NCI-H524 treated with DMSO at 0.1 percent for 48 hours (cell line): Measurements from ENCODE around the gene TIMP2.
"Not testable (repeated sequence)": the region's sequence is repeated elsewhere in the genome, so short reads cannot be mapped to it uniquely, and the experiment has no call there.

Experiments used
- DNase-seq: peaks from one replicate; lab custom pipeline; 2025; lab: John Stamatoyannopoulos, UW

TIMP2 gene

DNA sequence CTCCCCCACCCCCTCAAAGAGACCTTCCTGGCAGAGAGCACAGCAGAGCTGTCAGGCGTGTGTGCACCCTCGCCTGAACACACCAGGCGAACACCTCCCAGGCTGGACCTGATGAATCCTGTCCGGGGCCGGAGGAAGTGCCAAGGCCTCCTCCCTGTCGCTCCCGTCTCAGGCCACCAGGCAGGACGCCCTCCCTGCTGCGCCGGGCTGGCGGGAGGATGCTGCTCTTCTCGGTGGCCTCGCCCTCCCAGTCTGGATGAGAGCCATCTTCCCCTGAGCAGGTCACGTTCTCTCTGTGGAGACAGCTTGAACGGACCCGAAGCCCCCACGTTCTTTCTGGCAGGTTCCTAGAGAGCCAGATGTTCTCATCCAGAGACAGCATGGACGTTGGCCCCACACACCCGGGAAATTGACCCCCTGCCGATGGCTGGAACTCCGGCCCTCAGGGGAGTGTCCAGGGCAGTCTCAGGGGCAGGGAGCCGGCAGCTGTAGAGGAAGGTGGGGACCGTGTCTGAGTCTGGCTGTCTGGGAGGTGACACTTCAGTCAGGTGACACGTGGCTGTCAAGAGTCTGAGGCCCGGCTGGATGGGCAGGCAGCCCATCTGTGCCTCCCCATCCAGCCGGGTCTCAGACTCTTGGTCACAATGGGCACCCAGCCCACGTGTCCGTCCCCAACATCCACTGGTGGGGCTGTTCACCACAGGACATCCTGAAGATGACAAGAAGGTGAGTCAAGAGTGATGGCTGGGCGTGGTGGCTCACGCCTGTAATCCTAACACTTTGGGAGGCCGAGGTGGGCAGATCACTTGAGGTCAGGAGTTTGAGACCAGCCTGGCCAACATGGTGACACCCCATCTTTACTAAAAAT, 5.0 kb upstream of the TIMP2 start:
- no peak for DNase-seq

DNA sequence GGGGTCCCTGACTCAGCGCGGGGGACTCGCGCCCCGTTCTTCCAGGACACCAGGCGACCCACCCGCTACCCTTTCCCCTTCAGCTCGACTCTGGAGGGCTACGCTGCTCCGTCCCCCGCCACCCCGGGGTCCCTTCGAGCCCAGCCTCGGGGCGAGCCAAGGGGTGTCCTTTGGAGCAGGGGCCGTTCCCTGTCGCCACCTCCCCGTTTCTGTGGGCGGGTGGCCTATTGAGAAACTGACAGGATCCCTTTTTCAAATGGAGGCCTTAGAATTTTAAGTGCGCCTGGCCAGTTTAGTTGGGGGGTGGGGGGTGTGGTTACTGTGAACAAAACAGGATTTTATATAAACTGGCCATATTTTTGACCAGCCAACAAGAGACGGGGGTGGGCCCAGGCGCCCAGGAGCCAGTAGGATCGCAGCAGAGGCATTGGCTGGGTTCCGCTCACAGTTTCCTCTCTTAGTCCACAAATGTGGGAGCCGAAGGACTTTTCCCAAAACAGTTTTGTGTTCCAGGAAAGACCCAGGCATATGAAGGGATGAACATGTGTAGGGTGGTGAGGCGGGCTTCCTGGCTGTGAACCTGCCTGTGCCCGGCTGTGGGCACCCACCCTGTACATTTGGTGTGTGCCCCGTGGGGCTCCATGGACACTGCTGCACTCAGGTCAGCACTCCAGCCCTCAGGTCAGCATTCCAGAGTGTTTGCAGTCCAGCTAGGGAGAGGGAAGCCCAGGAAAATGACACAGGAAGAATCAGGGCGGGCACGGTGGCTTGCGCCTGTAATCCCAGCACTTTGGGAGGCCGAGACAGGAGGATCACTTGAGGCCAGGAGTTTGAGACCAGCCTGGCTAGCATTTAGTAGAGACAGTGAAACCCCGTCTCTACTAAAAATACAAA, 722 bp upstream of the TIMP2 start:
- DNase-seq: no peak

DNA sequence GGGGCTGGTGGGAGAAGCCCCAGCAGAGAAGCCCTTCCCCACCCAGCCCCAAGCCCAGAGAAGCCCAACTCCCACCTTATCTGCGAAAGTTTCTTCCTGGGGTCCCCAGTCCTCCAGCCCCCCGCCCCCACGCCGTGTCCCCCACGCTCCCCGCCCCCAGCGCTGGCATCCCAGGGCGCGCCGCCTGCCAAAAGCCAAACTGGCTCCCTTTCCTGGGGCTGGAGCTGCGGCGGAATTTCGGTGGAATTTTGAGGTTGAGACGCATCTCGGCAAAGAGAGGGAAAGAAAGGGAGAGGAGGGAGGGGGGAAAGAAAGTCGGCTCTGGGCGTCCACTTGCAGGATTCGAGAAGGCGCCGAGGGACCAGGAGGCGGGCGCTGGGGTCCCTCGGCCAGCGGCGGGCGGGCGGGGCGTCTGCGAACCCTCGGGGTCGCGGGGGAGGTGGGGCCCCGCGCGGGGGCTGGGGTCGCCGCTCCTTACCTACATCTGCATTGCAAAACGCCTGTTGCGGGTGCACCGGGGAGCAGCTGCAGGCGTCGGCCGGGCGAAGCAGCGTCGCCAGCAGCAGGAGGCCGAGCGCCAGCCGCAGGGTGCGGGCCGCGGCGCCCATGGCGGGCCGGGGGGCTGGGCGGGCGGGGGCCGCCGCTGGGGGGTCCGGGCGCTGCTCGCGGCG, 571 bp downstream of the TIMP2 start:
- no peak for DNase-seq

DNA sequence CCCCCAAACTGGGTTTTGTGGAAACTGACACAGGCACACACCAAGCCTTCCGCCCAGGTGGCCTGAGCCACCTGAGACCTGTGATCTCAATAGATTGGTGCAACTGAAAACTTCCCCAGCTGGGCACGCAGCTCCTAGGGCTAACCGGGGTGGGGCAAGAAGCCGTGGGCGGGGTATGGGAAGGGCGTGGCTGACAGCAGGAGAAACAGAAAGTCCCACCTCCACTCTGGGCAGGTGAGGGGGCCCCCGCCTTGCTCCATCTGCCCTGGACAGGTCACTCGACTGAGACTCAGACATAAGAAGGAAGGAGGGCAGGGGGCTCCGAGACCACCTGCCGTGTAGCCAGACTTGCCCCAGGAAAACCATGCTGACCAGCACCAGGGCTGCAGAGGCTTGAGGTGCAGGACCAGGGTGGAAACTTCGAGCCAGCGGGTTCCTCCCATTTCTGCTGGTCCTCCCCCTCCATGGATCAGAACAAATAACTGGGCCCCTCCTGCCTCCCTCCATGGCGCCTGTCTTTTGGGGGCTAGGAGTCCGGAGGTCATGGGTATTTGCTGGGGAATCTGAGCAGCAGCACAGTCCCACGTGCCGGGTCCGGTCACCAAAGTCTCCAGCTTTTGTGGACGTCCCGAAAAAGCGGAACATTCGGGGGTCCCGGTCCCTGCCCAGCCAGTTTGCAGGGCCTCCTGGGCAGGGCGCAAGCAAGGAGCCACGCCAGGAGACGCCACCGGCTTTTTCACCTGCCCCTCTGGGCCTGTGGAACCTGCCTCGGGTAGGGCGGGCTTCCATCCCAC, 1.3 kb downstream of the TIMP2 start:
- no peak for DNase-seq

DNA sequence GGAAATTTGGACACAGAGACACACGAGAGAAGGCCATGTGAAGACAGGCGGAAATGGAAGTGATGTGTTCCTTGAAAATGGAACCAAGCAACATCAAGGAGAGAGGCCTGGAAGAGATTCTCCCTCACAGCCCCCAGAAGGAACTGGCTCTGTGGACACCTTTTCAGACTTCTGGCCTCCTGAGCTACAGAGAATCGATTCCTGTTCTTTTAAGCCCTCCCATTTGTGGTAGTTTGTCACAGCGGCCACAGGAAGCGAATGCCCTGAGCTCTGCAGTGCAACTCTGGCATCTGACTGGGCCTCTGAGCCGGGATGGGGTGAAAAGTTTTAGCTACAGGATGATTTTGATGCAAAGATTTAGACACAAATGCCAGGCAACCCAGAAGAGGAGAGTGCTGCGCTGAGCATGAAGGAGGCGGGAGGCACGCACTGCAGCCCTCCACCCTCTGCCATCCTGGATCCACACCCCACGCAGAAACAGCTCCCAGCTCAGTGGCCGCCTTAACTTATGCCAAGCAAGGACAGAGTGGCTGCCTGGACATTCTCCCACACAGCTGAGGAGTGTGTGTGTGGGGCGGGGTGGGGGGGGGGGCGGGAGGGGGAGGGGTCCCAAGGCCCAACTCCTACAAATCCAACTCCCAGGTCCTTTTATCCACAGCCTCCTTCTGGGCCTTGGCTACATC, 2.2 kb downstream of the TIMP2 start:
- no peak for DNase-seq

DNA sequence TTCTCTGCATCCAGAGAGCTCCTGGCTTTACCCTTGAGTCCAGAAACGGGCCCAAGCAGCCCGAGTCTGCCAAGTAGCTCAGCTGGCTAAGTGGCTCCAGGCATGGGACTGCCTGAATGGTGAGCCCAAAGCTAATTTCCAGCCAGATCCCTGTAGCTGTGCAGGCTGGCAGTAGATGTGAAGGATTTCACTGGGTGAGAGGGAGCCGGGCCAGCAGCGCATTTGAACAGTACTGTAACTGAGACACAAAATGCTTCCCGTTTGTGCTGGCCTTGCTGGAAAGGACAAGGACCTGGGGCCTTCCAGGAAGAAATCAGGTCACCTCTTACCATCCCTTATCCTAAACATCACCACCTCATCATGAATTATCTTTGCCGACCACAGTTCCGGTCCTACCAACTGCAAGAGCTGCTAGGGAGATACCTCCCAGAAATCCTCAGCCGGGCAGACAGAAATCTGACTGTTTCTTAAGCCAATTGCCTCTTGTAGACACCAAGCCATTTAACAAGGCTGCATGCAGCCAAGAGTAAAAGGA, 3.7 kb downstream of the TIMP2 start:
- DNase-seq: no peak

DNA sequence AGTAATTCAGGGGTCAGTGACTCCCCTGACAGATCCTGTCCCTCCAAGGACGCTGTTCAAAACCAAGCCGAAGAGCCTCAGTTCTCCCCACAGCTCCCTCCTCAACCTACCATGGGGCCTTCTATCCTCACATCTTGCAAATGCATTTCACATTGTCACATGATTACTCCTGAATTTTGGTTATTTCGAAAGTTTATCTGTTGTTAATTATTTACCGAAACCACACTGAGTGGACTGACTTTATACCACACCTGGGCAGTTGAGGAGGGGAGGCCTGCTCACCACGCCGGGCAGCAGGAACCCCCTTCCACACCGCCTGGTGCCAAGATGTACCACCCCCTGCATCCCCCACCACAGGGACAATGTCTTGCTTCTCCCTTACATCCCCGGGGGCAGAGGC, 4.7 kb downstream of the TIMP2 start:
- DNase-seq: no peak

DNA sequence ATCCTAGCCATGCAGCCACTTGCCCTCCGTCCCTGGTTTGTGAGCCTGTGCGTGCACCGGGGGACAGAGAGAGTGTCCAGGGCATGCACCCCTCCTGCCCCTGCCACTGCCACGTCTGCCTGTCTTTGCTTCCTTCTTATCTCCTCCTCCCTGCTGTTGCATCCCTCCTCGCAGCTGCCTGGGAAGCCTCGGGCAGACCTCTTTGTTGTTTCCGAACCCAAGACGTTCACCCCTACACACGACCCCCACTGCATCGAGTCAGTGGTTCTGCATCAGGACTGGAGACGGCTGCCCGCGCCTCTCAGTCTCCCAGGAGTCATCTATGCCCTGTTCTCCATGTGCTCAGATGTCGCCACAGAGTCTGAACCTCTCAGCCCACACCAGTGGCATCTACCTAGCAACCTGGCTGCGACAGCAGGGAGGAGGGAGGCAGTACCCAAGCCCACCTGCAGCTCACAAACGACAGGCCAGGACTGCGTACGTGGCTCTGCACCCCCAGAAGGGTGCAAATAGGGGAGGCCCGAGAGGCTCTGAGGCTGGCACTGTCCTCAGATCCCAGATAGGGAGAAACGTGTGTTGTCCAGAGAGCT, 5.2 kb downstream of the TIMP2 start:
- no peak for DNase-seq

DNA sequence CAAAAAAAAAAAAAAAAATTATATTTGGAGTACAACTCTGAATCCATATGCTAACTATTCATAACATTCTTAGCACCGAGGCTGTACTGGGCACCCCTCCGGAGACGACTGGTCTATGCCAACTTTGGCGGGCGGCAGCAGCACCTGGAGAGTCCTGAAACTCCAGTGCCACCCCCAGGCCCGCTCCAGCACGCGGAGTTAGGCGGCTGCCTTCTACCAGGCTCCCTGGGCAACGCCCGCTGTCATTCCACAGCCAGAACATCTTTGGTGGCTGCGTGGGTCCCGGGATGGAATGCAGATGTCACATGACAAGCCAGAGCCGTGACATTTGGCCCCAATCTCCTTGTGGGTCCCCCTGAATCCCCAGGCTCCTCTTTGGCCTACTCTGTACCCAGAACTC, 6.2 kb downstream of the TIMP2 start:
- no peak for DNase-seq

DNA sequence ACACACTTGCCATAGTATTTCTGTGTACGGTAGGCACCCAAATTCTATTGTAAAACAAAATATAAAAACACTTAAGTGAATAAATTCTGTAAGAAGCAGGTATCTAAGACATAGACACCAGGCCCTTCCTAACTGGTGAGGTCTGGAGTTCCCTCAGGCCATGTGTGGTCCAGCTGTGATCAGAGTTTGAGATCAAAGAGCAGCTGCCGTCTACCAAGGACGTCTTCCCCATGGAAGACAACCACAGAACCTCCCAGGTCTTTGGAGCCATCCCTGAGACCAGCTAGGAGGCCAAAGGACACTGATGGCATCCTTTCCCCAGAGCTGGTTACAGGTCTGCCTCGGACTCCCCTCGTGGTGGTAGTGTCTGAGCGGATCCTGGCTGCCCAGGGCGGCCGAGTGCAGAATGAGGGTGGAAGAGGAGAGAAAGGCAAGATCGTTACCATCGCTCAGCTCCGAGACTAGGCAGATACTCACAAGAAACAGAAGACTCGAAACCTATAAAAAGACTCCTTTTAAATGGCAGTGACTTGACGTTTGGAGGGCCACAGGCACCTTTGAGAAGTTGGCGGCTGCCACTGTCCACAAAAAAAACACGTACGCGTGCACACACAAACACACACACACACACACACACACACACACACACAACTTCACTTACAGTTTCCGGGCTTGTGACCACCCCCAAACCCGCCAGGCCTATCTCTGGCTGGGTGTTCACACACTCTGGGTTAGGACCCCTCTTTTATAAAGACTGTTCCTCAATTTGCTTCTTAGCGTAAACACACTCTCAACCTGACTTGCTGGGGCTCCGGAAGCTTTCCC, 7.5 kb downstream of the TIMP2 start:
- DNase-seq: no peak

DNA sequence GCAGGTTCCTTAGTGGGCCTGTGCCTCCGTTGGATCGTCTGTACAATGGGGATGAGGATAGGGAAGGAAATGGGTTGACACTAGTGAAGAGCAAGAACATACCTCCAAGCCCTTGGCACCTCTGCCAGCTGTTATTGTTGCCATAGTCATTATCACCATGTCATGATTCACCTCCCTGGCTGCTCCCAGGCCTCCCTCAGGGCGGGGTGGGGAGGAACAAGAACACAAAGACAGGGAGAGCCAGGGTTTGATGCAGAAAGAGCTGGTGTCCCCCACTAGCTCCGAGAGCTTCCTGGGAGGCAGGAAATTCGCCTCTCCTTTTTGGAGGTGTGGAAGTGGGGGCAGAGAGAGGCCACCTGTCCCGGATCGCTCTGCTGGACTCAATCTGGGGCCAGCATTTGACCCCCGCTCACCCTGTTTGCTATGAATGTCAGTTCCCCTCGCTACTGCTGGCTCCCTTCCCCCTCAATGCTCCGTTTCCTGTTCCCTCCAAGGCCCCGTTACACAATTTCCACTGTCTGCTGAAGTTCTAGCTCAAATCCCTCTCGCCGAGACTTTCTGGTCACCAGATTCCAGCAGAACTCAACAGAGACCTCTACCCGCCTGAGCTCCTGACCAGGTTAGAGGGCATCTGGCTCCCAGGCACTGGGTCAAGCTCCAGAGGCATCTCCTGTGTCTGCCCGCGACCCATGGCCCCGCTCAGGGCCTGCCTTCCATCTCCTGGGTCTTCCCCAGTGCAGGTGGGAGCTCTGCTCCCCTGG, 9.1 kb downstream of the TIMP2 start:
- DNase-seq: no peak

DNA sequence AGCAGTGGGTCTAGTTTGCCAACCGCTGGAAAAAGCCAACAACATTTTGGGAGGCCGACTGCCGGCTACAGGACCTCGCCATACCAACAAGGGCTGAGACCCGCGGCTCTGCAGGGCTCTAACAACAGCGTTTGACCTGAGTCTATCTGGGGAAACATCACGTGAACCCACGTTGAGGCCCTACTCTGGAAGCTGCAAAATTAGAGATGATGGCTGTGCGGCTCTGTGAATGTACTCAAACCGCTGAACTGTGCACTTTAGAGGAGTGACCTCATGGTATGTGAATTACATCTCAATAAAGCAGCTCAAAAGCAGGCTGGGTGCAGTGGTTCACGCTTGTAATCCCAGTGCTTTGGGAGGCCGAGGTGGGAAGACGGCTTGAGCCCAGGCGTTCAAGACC, 12.1 kb downstream of the TIMP2 start:
- DNase-seq: no peak

DNA sequence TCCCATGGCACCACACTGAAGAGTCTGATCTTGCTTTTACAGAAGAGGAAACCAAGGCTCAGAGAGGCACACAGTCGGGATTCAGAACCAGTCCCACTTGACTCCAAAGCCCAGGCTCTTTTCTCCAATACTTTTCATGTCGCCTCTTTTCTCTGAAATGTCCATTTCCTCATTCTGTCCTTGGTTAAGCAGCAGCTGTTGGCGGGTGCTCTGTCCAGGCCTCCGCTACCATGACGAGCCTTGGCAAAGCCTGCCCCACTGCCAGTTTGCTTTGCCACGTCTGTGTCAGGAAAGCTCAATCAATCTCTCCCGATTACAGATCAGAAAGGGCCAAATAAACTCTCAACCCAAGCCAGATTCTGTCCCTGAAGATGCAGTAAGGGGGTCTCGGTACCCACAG, 13.1 kb downstream of the TIMP2 start:
- DNase-seq: no peak

DNA sequence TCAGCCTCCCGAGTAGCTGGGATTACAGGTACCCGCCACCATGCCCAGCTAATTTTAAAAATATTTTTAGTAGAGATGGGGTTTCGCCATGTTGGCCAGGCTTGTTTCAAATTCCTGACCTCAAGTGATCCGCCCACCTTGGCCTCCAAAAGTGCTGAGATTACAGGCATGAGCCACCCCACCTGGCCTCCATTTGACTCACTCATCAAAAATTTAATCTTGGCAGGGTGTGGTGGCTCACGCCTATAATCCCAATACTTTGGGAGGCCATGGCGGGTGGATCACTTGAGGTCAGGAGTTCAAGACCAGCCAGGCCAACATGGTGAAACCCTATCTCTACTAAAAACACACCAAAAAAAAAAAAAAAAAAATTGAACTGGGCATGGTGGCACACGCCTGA, 13.6 kb downstream of the TIMP2 start:
- not testable (repeated sequence) for DNase-seq

DNA sequence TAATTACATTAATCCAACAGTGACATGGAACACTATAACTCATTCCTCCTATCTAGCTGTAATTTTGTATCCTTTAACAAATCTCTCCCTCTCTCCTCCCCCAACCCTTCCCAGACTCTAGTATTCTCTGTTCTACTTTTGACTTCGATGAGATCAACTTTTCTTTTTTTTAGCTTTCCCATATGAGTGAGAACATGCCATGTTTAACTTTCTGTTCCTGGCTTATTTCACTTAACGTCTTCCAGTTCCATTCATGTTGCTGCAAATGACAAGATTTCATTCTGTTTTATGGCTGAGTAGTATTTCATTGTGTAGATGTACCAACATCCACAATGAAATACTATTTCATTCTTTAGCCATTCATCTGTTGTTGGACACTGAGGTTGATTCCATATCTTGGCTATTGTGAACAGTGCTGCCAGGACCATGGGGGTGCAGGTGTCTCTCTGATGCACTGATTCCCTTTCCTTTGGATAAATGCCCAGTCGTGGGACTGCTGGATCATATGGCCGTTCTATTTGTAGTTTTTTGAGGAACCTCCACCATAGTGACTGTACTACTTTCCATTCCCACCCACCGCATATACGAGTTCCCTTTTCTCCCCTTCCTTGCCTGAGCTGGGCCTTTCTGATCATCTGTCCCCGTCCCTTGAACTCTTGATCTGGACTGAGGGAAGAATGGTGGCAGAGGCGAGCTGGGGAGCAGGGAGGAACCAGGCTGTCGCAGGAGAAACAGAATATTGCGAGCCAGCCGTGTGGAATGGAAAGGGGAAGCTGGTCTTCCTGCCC, 14.5 kb downstream of the TIMP2 start:
- no peak for DNase-seq

DNA sequence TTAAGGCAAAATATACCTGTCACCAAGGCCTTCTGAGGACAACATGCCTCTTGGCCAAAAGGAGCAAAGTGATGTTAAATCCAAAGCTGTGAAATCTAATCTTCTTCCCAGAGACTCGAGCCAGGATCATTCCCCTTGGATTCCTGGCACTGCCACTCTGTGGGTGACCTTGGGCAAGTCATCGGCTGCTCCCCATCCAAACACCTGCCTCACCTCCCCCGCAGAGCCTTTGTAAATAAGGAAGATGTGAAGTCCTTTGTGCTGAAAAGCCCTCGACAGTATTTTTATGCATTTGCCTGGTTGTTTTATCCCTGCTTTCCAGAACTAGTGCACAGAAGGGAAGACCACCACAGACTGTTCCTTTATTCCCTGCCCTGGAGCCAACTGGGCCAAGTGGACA, 16.8 kb downstream of the TIMP2 start:
- DNase-seq: no peak

DNA sequence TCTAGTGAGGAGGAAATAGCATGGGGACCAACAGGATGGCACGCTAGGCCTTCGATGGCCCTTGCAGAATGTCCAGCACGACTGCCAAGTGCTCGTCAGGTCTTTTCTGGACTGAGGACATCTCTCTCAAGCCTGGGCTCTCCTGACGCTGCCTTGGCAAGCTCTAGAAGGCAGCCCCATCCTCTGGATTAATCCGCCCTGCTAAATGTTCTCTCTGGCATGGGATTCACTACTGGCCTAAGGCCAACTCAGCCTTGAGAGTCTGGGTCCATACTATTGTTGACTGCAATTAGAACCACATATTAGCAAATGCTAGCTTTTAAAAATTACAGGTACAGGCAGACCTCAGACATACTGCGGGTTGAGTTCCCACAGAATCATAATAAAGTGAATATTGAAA, 19.6 kb downstream of the TIMP2 start:
- DNase-seq: no peak

DNA sequence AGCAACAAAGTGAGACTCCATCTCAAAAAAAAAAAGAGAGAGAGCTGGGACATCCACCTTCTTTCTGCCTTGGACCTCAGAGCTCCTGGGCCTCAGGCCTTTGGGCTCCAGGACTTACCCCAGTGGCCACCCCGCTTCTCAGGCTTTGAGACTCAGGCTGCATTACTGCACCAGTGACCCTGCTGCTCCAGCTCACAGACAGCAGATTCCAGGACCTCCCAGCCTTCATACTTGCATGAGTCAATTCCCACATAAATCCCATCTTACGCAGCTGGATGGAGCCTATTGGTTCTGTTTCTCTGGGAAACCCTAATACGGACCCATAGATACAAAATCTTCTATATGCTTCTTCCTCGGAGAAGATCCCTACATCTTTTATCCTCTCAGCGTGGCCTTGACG, 20.1 kb downstream of the TIMP2 start:
- no peak for DNase-seq
